Memory B cell (primary cell): Measurements from ENCODE around the gene CERS4.
"Not testable (repeated sequence)": the region's sequence is repeated elsewhere in the genome, so short reads cannot be mapped to it uniquely, and the experiment has no call there.

ENCODE experiments used
- ATAC-seq: fragments of 150-1000 bp; cut with Tn5 transposase; 2 replicates; pipeline ENCODE4 v1.10.0; 2021; ENCODE audit warnings: low read depth, mild to moderate bottlenecking, moderate library complexity
- DNase-seq, 2 donors: peaks; one replicate each; pipeline ENCODE4 v3.0.0; 2022; ENCODE audit warnings: low spot score in 2 of 2
- H3K27ac Mint-ChIP-seq: one replicate; pipeline ENCODE4 v1.8.0; 2022; ENCODE audit warnings: mild to moderate bottlenecking, moderate library complexity, mixed read lengths
- H3K27me3 Mint-ChIP-seq: one replicate; pipeline ENCODE4 v1.8.0; 2022; ENCODE audit warnings: mixed read lengths
- H3K36me3 Mint-ChIP-seq: one replicate; pipeline ENCODE4 v1.8.0; 2022; ENCODE audit warnings: mild to moderate bottlenecking, mixed read lengths
- H3K4me1 Mint-ChIP-seq: one replicate; pipeline ENCODE4 v1.8.0; 2022; ENCODE audit warnings: mixed read lengths
- H3K4me3 Mint-ChIP-seq: one replicate; pipeline ENCODE4 v1.8.0; 2022; ENCODE audit warnings: mild to moderate bottlenecking, moderate library complexity, mixed read lengths
- H3K9me3 Mint-ChIP-seq: one replicate; pipeline ENCODE4 v1.8.0; 2022; ENCODE audit warnings: mixed read lengths

CERS4 gene

DNA sequence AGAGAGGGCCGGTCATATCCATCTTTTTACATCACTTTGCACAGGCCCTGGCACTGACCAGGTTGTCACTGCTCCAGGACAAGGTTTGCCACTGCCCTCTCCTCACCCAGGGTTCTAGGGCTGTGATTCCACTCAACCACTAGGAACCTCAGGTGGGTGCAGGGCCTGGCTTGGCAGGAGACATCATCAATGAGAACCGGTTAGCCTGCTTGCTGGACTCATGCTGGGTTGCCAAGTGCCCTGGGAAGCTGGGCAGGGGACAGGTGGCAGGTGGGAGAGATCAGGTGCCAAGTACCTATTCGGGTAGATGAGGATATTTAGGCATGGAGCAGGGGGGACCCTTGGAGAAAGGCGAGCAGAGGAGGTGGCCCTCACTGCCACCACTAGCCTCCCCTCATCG, 4.2 kb upstream of the CERS4 start:
- DNase-seq (no peak), ATAC-seq (no peak)
- H3K9me3 Mint-ChIP-seq = no peaks in the 10 kb centered on the region
- H3K27me3 Mint-ChIP-seq = no peaks in the 10 kb centered on the region
- no peak overlapping the region for H3K27ac Mint-ChIP-seq
- no peaks in the 10 kb centered on the region for H3K36me3 Mint-ChIP-seq
- H3K4me1 Mint-ChIP-seq = peaks cover 22% of the 10 kb centered on the region
- no peak overlapping the region for H3K4me3 Mint-ChIP-seq

DNA sequence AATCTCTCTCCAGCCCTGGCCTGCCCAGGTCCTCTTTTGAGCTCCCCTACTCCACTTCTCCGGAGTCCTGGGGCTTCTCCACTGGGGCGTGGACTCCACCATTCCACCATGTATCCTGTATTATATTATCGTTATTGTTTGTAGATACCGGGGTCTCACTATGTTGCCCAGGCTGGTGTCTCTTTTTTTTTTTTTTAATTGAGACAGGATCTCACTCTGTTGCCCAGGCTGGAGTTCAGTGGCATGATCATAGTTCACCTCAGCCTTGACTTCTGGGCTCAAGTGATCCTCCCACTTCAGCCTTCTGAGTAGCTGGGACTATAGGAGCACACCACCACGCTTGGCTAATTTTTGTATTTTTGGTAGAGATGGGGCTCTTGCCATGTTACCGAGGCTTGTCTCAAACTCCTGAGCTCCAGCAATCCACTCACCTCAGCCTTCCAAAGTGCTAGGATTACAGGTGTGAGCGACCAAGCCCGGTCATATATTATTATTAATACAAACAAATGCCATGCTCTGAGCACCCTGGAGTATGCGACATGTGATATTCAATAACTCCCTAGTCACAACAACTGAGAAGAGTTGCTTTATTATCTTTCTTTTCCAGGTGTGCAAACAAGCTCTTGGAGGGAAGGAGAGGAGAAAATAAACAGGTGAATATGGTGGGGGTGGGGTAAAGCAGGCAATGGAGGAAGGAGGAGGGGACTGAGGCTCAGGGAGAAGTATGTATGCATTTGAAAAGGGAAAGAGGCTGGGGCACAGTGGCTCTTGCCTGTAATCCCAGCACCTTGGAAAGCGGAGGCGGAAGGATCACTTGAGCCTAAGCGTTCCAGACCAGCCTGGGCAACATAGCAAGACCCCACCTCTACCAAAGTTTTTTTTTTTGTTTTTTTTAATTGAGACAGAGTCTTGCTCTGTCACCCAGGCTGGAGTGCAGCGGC, 2.8 kb upstream of the CERS4 start:
- no peak overlapping the region for H3K27ac Mint-ChIP-seq

DNA sequence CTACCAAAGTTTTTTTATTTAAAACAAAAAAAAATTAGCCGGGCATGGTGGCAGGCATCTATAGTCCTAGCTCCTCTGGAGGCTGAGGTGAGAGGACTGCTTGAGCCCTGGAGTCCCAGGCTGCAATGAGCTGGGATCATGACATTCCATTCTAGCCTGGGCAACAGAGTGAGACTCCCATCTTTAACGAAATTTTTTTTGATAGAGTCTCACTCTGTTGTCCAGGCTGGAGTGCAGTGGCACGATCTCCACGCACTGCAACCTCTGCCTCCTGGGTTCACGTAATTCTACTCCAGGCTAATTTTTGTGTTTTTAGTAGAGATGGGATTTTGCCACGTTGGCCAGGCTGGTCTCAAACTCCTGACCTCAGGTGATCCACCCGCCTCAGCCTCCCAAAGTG, 1.8 kb upstream of the CERS4 start:
- H3K36me3 Mint-ChIP-seq, ATAC-seq, H3K27me3 Mint-ChIP-seq, DNase-seq, H3K27ac Mint-ChIP-seq, H3K4me3 Mint-ChIP-seq, H3K9me3 Mint-ChIP-seq: not testable (repeated sequence)
- H3K4me1 Mint-ChIP-seq = peaks cover 37% of the 10 kb centered on the region

More for the DNA sequence above, 2.8 kb upstream of the CERS4 start:
- no peaks in the 10 kb centered on the region for H3K36me3 Mint-ChIP-seq
- no peak for DNase-seq
- H3K9me3 Mint-ChIP-seq = no peaks in the 10 kb centered on the region
- no peak for ATAC-seq
- H3K4me1 Mint-ChIP-seq = peaks cover 30% of the 10 kb centered on the region
- H3K27me3 Mint-ChIP-seq = no peaks in the 10 kb centered on the region
- no peak overlapping the region for H3K4me3 Mint-ChIP-seq

DNA sequence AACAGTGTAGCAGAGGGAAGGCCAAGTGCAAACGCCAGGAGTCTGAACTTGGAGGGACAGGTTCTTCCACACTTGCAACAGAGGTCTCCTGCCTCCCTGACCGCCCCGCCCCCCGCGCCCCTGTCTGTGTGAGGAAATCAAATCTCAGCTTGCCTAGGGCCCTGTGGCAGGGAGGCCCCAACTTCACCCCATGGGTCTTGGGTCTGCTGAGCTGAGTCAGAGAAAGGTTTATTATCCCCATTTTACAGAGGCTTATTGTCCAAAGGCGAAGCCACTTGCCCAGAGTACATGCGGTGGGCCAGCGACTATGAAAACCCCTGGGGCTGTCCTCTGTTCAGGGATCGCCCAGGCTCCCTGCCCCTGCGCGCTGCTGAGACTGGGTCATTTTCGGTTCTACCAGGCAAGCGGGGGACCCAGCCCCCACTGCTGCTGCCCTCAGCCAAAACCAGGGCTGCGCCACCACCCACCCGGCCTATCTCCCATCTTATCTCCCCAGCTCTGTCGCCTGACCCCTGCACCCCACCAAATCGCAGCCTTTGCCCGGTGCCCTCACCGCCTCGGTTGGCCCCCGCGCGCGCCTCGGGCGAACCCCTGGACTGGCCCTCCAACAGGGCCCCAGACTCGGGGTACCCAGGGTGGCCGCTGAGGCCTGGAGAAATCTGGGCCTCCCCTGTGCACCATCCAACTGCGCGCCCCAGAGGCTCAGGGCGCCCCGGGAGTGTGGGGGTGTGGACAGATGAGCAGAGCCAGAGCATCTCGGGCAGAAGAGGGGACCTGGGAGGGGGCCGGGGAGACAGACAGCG, 850 bp upstream of the CERS4 start:
- no peaks in the 10 kb centered on the region for H3K27me3 Mint-ChIP-seq
- no peak for DNase-seq
- H3K9me3 Mint-ChIP-seq = no peaks in the 10 kb centered on the region
- peak; percentile 1 for ATAC-seq
- peaks cover 6% of the 10 kb centered on the region for H3K36me3 Mint-ChIP-seq
- H3K4me3 Mint-ChIP-seq = peak overlapping the region; percentile 89
- peak overlapping the region; percentile 73 for H3K27ac Mint-ChIP-seq
- peaks cover 40% of the 10 kb centered on the region for H3K4me1 Mint-ChIP-seq

DNA sequence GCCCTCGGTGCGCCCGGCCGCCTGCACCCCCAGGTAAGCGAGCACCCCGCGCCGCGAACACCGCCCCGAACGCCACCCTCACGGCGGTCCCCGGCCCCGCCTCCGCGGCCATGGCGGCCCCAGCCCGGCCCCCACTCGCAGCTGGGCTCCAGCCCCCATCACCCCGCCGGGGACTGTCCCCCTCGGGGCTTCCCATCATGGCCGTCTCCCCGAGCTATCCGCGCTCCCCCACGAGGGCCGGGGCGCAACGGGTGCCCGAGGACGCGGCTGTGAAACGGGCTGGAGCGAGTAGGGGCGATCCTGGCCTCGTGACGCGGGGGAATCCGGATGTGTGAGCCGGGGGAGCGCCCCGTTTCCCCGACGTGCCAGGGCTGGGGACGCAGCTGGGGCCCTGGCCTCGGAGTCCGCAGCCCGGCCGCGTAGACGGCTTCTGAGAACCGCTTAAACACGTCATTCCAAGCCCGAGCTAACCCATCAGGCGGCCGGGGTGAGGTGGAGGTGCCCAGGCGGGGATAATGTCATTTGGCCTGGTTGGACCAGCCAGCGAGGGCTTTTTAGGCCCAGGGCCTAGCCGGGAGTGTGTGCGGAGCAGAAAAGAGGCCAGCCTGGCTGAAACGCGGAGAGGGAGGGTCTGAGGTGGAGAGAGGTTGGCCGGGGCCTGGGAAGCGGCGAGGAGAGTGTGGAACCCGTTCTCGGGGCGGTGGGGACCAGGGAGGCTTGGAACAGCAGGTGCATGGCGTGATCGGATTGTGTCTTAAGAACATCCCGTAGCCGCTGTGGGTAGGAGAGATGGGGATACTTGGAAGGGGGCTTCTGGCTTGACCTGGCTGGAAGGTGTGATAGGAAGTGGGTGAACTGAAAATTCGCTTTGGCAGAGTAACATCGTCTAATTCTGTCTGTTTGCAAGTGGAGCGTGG, 550 bp downstream of the CERS4 start:
- ATAC-seq (peak; percentile 82), DNase-seq (peak; percentile 87 to 94)
- Mint-ChIP-seq H3K4me3 (peak overlapping the region; percentile 97), H3K27me3 (no peaks in the 10 kb centered on the region), H3K36me3 (peaks cover 16% of the 10 kb centered on the region), H3K9me3 (no peaks in the 10 kb centered on the region), H3K4me1 (peaks cover 46% of the 10 kb centered on the region), H3K27ac (peak overlapping the region; percentile 96)

DNA sequence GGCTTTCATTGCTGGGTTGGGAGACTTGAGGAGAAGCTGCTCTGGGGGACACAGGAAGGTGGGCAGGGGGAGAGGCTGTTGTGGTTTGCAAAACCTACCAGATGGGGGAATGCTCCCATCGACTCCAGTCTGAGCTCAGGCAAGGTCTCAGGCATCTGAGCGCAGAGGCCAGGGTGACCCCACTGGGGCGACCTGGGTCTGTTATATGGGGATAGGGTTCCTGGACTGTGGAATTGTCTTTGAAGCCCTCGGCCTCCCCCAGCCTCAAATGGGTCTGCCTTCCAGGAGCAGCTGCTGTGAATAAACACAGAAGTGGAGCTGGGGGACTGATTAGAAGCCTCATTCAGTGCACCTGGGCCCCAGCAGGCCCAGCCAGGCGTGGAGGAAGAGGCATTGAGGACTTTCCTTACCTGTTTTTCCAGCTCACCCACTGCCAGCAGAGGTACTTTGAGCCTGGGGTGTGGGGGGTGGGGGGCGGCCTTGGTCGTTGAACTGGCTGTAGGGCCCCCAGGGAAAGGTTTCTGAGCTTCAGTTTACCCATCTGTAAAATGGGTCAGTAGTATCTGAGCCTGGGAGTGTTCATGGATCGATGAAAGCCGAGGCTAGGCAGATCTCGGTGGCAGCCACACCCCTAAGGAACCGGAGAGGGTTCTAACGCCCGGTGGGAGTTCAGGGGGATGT, 1.4 kb downstream of the CERS4 start:
- Mint-ChIP-seq H3K4me1 (peaks cover 43% of the 10 kb centered on the region), H3K36me3 (peaks cover 16% of the 10 kb centered on the region), H3K9me3 (no peaks in the 10 kb centered on the region), H3K4me3 (peak overlapping the region; percentile 97), H3K27ac (peak overlapping the region; percentile 96), H3K27me3 (no peaks in the 10 kb centered on the region)
- ATAC-seq (no peak), DNase-seq (peak in 1 of 2 donors; percentile 28)

DNA sequence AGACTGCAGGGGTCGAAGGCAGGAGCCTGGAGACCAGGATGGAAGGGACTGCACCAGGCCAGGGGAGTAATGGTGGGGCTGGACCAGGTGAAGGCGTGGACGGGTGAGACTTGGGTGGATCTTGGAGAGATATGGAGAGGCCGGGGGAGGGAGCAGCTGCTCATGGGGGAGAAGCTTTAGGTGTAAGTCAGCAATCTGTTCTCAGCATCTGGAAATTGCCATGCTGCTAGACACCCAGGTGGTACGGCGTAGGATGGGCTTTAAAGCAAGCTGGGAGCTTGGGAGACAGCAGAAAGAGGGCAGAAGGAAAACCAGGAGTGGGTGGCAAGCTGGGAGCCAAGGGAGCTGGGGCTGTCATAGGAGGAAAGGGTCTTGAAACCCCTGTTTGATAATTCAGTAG, 3.0 kb downstream of the CERS4 start:
- Mint-ChIP-seq H3K27ac (peak overlapping the region; percentile 20), H3K4me1 (peaks cover 38% of the 10 kb centered on the region), H3K9me3 (no peaks in the 10 kb centered on the region), H3K36me3 (peaks cover 24% of the 10 kb centered on the region), H3K4me3 (peak overlapping the region; percentile 21), H3K27me3 (no peaks in the 10 kb centered on the region)
- no peak for DNase-seq
- ATAC-seq = no peak

DNA sequence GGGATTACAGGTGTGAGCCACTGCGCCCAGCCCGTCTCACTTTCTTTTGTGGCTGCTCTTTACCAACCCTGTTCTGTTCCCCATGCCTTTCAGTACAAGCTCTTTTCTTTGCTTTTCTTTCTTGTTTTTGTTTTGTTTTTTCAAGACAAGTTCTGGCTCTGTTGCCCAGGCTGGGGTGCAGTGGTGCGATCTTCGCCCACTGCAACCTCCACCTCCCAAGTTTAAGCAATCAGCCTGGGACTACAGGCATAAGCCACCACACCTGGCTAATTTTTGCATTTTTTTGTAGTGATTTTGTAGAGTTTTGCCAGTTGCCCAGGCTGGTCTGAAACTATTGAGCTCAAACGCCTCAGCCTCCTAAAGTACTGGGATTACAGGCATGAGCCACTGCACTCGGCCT, 3.7 kb downstream of the CERS4 start:
- Mint-ChIP-seq H3K36me3 (peaks cover 24% of the 10 kb centered on the region), H3K4me3 (peak overlapping the region; percentile 16), H3K27ac (peak overlapping the region; percentile 51), H3K9me3 (no peaks in the 10 kb centered on the region), H3K27me3 (no peaks in the 10 kb centered on the region), H3K4me1 (peaks cover 38% of the 10 kb centered on the region)
- ATAC-seq (no peak), DNase-seq (no peak)

DNA sequence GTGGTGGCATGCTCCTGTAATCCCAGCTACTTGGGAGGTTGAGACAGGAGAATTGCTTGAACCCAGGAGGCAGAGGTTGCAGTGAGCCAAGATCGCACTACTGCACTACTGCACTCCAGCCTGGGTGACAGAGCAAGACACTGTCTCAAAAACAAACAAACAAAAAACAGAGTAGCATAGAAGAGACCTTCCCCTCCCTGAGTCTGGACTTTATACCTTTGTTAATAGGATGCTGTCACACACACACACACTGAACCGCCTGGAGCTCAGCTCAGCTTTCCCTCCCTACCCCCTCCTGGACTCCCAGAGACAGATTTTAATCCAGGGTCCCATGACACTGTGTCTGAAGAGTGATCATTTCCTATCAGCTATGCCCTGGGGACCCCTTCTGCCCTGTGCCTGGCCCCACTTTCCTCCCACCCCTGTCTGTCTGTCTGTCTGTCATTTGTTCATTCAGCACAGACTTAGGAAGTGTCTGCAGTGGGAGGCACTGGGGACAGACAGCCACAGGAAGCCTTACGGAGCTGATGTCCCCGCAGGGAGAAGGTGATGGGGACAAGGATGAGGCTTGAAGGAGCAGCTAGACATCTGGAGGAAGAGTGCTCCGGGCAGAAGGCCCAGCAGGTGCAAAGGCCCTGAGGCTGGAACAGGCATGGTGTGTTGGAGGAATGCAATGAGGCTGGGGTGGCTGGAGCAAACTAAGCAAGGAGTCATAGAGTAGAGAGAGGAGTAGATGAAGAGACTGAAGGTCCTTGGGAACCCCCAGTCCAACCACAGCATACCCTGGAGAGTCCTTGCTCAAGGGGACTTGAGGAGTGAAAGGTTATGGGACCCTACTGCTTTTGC, 4.9 kb downstream of the CERS4 start:
- H3K36me3 Mint-ChIP-seq = peaks cover 24% of the 10 kb centered on the region
- ATAC-seq = no peak
- no peaks in the 10 kb centered on the region for H3K9me3 Mint-ChIP-seq
- H3K27me3 Mint-ChIP-seq = no peaks in the 10 kb centered on the region
- peak overlapping the region; percentile 45 for H3K4me3 Mint-ChIP-seq
- DNase-seq = no peak
- peak overlapping the region; percentile 64 for H3K27ac Mint-ChIP-seq
- H3K4me1 Mint-ChIP-seq = peaks cover 38% of the 10 kb centered on the region

DNA sequence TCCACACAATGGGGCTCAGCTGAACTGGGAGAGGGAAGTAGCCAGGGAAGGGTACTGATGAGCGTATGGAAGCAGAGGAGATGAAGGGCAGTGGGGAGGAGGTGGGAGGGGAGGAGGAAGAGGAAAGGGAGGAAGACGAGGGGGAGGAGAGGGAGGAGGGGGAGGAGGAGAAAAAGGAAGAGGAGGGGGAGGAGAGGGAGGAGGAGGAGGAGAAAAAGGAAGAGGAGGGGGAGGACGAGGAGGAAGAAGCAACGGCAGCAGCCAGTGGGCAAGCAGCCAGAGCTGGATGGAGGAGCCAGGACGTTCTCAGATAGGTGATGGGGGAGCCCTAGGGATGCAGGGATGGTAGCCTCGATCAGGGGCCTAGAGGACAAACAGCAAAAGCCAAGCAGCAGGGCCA, 5.6 kb downstream of the CERS4 start:
- Mint-ChIP-seq H3K9me3 (no peaks in the 10 kb centered on the region), H3K36me3 (peaks cover 24% of the 10 kb centered on the region), H3K4me1 (peaks cover 37% of the 10 kb centered on the region), H3K27ac (peak overlapping the region; percentile 64), H3K4me3 (peak overlapping the region; percentile 45), H3K27me3 (no peaks in the 10 kb centered on the region)
- DNase-seq (no peak), ATAC-seq (no peak)

DNA sequence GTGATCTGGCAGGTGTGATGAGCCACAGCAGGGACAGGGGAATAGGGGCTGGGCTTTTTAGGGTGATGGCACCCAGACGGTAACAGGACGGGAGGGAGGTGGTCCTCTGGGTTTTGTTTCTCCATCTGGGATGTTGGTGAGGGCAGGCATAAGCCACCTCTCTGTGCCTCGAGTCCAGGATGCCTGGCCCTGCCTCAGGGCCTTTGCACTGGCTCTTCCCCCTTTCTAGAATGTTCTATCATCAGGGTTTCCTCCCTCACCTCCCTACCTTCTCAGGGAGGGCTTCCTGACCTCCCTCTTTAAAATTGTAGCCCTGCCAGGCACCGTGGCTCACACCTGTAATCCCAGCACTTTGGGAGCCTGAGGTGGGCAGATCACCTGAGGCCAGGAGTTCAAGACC, 6.6 kb downstream of the CERS4 start:
- Mint-ChIP-seq H3K4me3 (no peak overlapping the region), H3K27ac (peak overlapping the region; percentile 83), H3K27me3 (no peaks in the 10 kb centered on the region), H3K36me3 (peaks cover 24% of the 10 kb centered on the region), H3K9me3 (no peaks in the 10 kb centered on the region), H3K4me1 (peaks cover 31% of the 10 kb centered on the region)
- no peak for ATAC-seq
- DNase-seq = no peak

DNA sequence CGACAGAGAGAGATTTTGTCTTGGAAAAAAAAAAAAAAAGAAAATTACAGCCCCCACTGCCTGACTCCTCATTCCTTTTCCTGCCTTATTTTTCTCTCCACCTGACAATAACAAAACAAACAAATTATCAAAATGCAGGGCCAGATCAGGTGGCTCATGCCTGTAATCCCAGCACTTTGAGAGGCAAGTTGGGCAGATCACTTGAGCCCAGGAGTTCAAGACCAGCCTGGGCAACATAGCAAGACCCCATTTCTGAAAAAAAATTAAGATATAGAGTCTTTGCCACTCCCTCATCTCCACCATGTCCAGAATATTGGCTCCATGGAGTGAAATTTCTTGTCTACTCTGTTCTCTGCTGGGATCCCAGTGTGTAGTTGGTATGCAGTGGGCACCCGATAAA, 7.2 kb downstream of the CERS4 start:
- Mint-ChIP-seq H3K4me3 (no peak overlapping the region), H3K27ac (peak overlapping the region; percentile 83), H3K9me3 (no peaks in the 10 kb centered on the region), H3K4me1 (peaks cover 29% of the 10 kb centered on the region), H3K36me3 (peaks cover 24% of the 10 kb centered on the region), H3K27me3 (no peaks in the 10 kb centered on the region)
- ATAC-seq (no peak), DNase-seq (no peak)
